Endothelial cell of hepatic sinusoid (primary cell): ENCODE results near the gene CFAP74.

Source experiments
- in situ Hi-C: cut with HindIII; loops from 2 replicates; pipeline ENCODE4 v1.10.0; 2017; ENCODE audit warnings: low sequenced_read_pairs

CFAP74 gene

GRCh38 chr1:1881727-1882126 is 121.9 kb downstream of the CFAP74 start:
- in situ Hi-C loops = no loop called here

- in situ Hi-C loops = no loop called here
Measured at GRCh38 chr1:1880617-1881312, 122.8 kb downstream of the CFAP74 start.

- in situ Hi-C loops = no loop called here
Measured at GRCh38 chr1:1879942-1880341, 123.6 kb downstream of the CFAP74 start.

- in situ Hi-C loops = no loop called here
Measured at GRCh38 chr1:1877865-1878436, 125.6 kb downstream of the CFAP74 start.

- in situ Hi-C loops = no loop called here
Measured at GRCh38 chr1:1876335-1876930, 127.2 kb downstream of the CFAP74 start.

- in situ Hi-C loops = no loop called here
Measured at GRCh38 chr1:1875932-1876331, 127.7 kb downstream of the CFAP74 start.

GRCh38 chr1:1874901-1875300 is 128.7 kb downstream of the CFAP74 start:
- in situ Hi-C loops = no loop called here

GRCh38 chr1:1873186-1873585 is 130.4 kb downstream of the CFAP74 start:
- in situ Hi-C loops = no loop called here

- in situ Hi-C loops = no loop called here
Measured at GRCh38 chr1:1872329-1872994, 131.1 kb downstream of the CFAP74 start.
